Activated CD8-positive, alpha-beta memory T cell treated with anti-CD3 and anti-CD28 coated beads for 36 hours (primary cell): ENCODE data around the gene TLCD3A. TPM values are rescaled to one million over a fixed set of nuclear protein-coding genes. Genes with fewer than 3 reads are reported as not detected.
"Not testable (repeated sequence)": the region's sequence is repeated elsewhere in the genome, so short reads cannot be mapped to it uniquely, and the experiment has no call there.

Experiments
- CTCF ChIA-PET: fragments of 350-600 bp; sonication (Branson Sonifier 250); formaldehyde crosslinking; loops from one replicate; lab custom pipeline; 2021; ENCODE audit warnings: antibody characterized with exemption; lab: Charles Lee
- POLR2A ChIA-PET: fragments of 350-600 bp; sonication (Branson Sonifier 250); formaldehyde crosslinking; loops from one replicate; lab custom pipeline; 2021; ENCODE audit warnings: antibody characterized with exemption; lab: Charles Lee
- total RNA-seq, 2 experiments: library from RNA; stranded (reverse); gene quantifications; one replicate each; pipeline ENCODE4 v1.2.3, GENCODE V29; 2021

The TLCD3A gene
- total RNA-seq, 2 experiments from 2014 or later = 22.4 to 23.6 TPM

DNA sequence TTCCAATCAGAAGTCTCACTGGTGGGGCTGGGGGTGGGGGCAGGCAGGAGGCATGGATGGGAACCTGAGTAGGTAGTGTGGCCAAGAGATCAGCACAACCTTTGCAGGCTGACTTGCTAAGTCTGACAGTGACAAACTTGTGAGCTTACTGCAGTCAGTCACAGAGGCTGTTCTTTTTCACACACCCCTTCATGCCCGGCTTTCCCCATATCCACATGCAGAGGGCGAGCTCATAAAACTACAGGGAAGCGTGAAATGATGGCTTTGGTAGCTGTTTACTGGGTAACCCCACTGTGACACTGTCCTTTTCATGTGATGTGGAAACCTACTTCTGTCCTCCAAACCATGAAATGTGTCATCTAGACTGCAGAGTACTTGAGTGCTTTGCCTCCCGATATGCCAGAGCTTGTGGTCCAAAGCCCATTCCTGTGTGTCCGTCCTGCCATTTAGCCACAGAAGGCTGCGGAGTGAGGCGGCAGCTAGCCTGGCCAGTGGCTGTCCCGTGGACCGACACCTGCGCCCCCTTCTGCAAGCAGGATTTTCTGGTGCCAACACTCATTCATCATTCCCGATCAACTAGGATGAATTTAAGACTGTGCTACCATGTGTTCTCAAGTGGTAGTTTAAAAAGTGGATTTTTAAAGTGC is 9.9 kb downstream of the TLCD3A start:
- ChIA-PET CTCF (no interaction called here), POLR2A (interaction anchor here (0.6 kb wide), 1 partner anchor 56 kb away, joined by 3 read pairs; no protein-coding TSS in a partner anchor)

DNA sequence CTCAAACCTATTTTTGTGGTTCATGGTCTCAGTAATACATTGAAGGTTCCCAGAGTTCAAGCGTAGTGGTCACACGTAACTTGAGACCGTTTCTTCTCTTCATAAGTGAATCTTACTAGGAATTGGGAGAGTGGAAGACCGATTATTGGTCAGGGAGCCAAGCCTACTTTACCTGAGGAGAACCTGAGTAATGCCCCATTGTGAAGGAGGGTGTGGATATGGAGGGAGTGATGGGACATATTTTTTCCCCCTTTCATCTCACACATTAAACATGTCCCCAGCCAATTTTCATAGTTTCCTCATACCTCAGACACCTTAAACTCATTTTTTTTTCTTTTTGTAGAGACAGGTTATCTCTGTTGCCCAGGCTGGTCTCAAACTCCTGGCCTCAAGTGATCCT is 10.7 kb downstream of the TLCD3A start:
- POLR2A ChIA-PET = no interaction called here
- CTCF ChIA-PET = interaction anchor here (0.7 kb wide), 1 partner anchor 331 kb away, joined by 3 read pairs; no protein-coding TSS in a partner anchor

DNA sequence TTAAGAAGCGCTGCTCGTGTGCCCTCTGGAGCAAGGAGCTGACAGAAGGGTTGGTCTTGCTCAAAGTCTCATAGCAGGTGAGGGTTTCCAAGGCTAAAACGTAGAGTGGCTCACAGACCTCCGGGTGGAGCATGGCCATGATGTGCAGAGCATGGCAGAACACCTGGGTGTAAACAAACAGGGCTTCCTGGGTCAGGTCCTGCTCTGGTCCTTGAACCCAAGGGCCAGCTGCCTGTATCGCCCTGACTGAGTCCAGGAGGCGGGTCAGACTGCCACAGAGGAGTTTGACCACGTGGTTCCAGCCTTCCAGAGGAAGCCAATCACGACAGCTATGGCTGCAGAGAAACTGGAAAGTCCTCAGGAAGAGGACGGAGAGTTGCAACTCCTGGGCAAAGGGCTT is 12.5 kb downstream of the TLCD3A start:
- ChIA-PET POLR2A (interaction anchor here (0.6 kb wide), 1 partner anchor 45 kb away, joined by 3 read pairs; no protein-coding TSS in a partner anchor), CTCF (no interaction called here)

DNA sequence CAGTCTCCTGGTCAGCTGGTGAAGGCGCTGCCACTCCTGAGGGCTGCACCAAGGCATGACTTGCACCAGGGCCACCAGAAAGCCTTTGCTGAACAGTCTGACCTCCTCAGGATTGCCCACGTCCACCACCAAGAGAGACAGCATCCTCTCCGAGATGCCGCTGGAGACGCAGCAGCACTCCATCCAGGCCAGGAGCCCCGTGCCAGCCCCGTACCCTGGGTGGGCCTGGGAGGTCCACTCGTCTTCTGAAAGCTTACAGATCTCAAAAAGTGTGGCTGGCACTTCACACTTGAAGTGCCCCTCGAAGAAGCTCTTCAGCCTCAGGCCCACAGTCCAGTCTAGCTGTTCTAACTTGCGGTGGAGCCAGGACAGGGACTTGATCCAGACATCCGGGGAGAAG is 13.0 kb downstream of the TLCD3A start:
- ChIA-PET POLR2A (interaction anchor here (0.6 kb wide), 1 partner anchor 46 kb away, joined by 3 read pairs; no protein-coding TSS in a partner anchor), CTCF (no interaction called here)

DNA sequence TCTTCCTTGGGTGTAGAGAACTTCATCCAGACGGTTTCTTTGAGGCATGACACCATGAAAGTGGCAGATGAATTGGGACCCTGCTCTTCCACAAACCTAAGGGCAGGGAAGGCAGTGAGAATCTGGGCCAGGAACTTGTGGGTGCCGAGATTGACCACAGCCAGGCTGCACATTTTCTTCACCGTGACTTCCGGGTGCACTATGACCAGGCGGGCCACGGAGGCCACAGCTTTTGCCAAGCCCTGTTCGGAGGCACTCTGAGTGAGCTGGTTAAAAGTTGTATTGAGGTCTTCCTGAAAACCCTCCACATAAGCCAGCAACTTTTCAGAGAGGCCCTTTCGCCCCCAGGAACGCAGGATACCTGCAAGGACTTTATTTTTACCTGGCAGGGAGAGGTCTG is 13.8 kb downstream of the TLCD3A start:
- ChIA-PET CTCF (no interaction called here), POLR2A (no interaction called here)

DNA sequence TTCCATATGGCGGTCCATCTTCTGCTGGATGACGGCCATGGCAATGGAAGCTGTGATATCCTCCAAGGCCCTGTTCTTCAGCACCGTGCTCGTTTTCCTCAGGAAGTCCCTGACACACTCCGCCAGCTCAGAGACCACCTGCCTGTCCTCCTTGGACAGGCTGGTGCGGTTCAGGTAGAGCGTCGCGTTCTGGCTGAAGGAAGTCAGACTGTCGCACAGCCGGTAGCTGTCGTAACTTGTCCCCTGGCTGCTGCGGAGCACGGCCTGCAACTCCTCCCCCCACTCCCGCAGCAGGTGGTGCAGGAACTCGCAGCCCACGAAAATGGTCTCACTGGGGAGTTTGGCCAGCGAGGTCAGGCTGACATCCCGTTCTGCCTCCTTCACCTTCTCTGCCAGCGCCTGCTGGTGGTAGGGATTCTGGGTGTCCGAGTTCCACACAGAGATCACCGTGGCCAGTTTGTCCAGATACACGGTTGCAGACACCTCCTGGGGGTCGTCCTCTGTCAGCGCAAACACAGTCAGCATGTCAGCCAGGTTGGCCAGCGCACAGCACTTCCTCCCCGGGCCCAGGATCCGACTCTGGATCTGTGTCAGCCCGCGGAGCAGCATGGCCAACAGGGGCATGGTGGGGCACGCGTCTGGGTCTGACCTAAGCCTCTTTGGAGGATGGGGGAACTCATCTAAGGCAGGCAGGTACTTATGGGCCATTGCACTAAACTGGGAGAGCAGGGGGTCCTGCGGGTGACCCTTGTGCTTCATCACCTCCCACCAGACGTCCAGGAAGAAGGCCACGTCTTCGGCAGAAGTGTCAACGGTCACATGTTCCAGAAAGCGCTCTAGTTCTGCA is 14.6 kb downstream of the TLCD3A start:
- POLR2A ChIA-PET = no interaction called here
- CTCF ChIA-PET = no interaction called here

DNA sequence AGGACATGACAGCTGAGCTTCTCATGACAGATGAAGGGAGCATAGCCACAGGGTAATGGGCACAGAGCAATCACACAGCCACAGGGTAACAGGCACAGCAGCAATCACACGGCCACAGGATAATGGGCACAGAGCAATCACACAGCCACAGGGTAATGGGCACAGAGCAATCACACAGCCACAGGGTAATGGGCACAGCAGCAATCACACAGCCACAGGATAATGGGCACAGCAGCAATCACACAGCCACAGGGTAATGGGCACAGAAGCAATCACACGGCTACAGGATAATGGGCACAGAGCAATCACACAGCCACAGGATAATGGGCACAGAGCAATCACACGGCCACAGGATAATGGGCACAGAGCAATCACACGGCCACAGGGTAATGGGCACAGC is 16.2 kb downstream of the TLCD3A start:
- CTCF ChIA-PET, POLR2A ChIA-PET: not testable (repeated sequence)

DNA sequence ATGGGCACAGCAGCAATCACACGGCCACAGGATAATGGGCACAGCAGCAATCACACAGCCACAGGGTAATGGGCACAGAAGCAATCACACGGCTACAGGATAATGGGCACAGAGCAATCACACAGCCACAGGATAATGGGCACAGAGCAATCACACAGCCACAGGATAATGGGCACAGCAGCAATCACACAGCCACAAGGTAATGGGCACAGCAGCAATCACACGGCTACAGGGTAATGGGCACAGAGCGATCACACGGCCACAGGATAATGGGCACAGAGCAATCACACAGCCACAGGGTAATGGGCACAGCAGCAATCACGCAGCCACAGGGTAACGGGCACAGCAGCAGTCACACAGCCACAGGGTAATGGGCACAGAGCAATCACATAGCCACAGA is 17.0 kb downstream of the TLCD3A start:
- CTCF ChIA-PET, POLR2A ChIA-PET: not testable (repeated sequence)

DNA sequence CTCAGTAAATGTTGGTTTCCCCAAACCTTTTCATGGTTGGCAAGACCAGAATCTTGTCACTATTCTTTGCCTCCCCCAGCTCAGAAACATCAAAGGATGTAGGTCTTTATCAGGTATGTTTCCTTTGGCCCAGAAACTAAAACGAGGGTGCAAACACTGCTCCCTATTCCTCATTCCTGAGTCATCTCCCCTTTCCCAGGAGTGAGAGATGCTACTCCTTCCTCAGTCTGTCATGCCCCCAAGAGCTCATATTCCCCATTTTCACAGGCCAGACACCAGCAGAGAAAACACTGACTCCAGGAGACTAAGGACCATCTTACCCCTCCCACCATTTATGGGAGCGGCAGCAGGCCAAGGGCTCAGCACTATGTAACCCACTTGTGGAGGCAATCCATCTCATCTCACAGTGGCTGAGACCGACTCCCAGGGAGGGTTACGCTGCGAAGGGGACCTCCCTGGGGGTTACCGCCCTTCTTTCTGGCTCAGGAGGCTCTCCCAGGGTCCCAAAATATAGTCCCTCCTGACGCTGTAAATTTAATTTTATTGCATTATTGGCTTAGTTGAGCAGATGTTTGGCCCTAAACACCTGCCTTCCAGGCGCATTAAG is 18.1 kb downstream of the TLCD3A start:
- CTCF ChIA-PET = interaction anchor here (0.9 to 1.7 kb wide), 3 partner anchors 17 to 32 kb away, joined by 3 to 4 read pairs (median 3); partner anchors contain the start of genes GLOD4 and MRM3
- POLR2A ChIA-PET = interaction anchor here (0.7 to 0.9 kb wide), 2 partner anchors 17 to 32 kb away, joined by 3 read pairs; partner anchors contain the start of genes GLOD4 and MRM3

DNA sequence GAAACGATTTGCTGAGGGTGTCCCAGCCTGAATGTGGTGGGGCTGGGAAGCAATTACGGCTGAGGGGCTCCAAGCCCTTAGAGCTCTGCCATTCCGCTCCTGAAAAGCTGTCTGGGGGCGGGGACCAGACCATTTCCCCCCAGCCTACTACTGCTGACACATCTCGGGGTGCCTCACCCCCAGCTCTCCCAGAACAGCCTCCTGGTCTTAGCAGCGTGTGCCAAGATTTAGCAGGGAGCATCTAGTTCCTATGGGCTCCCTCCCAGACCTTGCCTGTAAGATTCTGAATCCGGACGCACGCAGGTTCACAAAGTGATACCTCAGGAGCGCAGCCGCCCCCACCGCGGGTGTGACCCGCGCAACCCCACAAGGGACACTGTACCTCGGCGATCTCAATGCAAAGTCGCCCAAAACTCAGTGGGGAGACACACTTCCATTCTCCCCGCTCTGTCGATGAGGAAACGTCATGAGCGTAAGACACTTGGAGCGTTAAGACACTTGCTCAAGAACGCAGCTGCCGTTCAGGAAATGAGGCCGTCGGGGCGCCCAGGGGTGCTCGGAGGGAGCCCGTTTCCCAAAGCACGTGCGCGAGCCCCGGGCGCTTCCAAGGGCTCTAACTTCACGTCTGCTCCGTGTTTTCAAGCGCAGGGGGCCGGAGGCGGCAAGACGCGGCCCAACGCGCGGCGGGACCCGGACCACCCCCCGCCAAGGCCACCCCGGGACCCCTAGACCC is 19.0 kb downstream of the TLCD3A start:
- POLR2A ChIA-PET = interaction anchor here (0.5 to 2.1 kb wide), 4 partner anchors 18 to 36 kb away, joined by 3 to 11 read pairs (median 4); partner anchors contain the start of genes GLOD4, MRM3 and VPS53
- CTCF ChIA-PET = interaction anchor here (0.9 to 1.7 kb wide), 3 partner anchors 18 to 31 kb away, joined by 3 to 4 read pairs (median 3); partner anchors contain the start of genes GLOD4 and MRM3

DNA sequence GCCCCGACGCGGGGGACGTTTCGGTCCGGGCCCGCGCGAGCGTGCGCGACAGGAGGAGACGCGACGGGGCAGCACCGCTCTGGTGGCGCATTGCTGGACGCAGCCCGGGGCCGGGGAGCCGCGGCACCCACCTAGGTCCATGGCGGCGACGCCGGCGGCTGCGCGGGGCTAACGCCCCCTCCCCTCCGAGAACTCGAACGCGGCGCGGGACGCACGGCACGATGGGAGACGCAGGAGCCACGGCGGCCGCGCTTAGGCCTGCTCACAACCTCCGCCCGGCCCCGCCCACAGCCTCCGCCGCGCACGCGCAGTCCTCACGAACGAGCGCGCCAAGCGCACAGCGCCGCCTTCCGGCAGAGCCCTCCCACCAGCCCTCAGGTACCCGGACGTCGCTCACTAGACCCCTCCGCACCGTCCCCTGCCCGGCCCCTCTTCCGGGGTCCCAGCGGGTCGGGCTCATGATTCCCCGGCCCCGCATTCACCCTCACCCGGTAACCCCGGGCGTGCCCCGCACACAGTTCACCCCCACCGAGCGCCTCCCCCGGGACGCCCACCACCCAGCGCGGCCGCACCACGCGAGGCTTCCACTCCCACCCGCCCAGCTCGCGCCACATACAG is 19.7 kb downstream of the TLCD3A start, which contains the start of gene GEMIN4:
GEMIN4 (minus strand) TSS at position 263 of the 618 bp plus-strand sequence; CDS start at position 141, 122 bp downstream.
- CTCF ChIA-PET = interaction anchor here (0.6 to 0.9 kb wide), 4 partner anchors 12 to 568 kb away, joined by 4 to 5 read pairs (median 4); no protein-coding TSS in a partner anchor

DNA sequence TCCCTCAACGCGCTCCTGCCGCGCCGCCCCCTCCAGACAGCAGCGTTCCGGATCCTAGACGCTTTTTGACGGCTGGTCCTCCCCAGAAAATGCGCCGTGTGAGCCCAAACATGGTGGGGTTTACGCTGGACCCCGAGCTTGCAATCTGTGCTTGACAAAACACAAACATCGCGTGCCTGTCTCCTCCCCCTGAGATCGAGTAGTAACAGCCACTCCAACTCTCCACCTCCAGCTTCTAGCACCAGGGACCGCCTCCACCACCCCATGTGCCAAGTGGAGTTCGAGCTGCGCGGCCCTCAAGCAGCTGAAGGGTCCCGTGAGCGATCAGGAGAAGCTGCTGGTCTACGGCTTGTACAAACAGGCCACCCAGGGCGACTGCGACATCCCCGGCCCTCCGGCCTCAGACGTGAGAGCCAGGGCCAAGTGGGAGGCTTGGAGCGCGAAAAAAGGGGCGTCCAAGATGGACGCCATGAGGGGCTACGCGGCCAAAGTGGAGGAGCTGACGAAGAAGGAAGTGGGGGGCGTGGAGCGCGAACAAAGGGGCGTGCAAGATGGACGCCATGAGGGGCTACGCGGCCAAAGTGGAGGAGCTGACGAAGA is 20.3 kb downstream of the TLCD3A start:
- ChIA-PET POLR2A (interaction anchor here (0.6 to 2.1 kb wide), 4 partner anchors 9 to 248 kb away, joined by 3 to 11 read pairs (median 4); partner anchors contain the start of gene VPS53), CTCF (interaction anchor here (0.6 to 0.9 kb wide), 5 partner anchors 11 to 567 kb away, joined by 4 to 5 read pairs (median 4); no protein-coding TSS in a partner anchor)

More for the DNA sequence above, 19.7 kb downstream of the TLCD3A start, which contains the start of gene GEMIN4:
- POLR2A ChIA-PET = interaction anchor here (0.6 to 2.1 kb wide), 5 partner anchors 10 to 248 kb away, joined by 3 to 11 read pairs (median 4); partner anchors contain the start of genes GLOD4, MRM3 and VPS53

DNA sequence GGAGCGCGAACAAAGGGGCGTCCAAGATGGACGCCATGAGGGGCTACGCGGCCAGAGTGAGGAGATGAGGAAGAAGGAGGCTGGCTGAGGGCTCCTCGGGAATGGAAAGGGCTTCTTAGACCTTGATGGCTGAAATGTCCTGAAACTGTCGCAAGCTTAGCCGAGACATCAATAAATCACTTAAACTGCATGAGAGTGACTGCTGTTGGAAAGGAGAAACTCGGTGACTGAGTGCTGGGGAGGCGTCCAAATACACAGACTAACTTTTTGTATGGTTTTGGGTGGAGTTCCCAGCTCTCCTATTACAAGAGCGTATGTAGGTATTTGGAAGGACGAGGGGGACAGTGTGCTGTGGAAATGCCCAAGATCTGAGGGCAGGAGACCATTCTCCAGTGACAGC is 21.0 kb downstream of the TLCD3A start:
- POLR2A ChIA-PET = interaction anchor here (0.6 to 1.1 kb wide), 2 partner anchors 35 to 53 kb away, joined by 4 read pairs; no protein-coding TSS in a partner anchor
- CTCF ChIA-PET = interaction anchor here (0.9 kb wide), 1 partner anchor 26 kb away, joined by 4 read pairs; no protein-coding TSS in a partner anchor

DNA sequence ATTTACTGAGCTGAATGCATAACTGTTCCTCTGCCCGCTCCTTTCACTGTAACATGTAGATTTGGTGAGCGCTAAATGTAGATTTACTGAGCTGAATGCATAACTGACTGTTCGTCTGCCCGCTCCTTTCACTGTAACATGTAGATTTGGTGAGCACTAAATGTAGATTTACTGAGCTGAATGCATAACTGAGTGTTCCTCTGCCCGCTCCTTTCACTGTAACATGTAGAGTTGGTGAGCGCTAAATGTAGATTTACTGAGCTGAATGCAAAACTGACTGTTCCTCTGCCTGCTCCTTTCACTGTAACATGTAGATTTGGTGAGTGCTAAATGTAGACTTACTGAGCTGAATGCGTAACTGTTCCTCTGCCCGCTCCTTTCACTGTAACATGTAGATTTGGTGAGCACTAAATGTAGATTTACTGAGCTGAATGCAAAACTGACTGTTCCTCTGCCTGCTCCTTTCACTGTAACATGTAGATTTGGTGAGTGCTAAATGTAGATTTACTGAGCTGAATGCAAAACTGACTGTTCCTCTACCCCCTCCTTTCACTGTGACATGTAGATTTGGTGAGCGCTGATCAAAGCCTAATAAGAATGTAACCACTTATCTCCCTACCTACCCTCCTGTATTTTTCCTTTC is 23.0 kb downstream of the TLCD3A start:
- CTCF ChIA-PET = interaction anchor here (1.7 kb wide), 1 partner anchor 26 kb away, joined by 4 read pairs; no protein-coding TSS in a partner anchor
- POLR2A ChIA-PET = not testable (repeated sequence)

DNA sequence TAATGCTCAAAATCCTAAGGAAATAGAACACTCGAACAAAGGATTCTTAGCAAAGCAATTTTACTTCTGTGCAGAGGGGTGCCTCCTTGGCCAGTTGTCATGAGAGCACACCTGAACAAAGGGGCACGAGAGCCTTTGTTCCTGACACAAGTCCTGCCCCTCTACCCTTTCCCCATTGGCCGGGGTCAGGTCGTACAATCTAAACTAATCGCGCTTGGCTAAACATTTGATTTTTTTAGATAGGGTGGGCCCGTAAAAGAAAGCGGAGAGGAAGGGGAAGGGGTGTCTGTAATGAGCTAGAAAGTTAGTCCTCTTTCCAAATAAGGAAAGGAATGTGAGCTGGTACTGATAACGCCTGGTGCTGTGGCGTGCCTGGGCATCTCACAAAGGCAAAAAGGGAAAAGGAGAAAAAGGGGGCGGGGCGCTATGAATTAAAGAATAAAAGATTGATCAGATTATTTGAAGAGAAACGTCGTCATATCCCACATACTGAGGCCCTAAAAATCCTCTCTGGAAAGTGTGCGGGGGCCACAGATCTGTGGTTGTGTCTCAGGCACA is 23.7 kb downstream of the TLCD3A start:
- CTCF ChIA-PET, POLR2A ChIA-PET: not testable (repeated sequence)

DNA sequence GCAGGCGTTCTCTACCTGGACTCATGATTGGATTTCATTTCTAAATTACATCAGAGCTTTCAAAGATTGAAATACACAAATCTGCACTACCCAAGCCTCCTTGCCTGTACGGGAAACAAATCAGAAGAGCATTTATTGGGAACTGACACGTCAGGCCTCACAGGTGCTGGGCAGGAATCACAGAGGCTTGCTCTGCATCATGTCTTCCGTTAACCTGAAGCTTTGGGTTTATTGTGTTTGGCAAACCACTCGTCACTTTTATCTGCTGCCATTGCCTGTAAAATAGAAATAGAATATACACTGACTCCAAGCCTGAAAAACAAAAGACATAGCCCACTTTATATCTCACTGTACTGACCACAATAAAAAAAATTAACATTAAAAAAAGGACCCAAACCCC is 27.6 kb downstream of the TLCD3A start:
- ChIA-PET POLR2A (no interaction called here), CTCF (interaction anchor here (0.6 kb wide), 1 partner anchor 298 kb away, joined by 5 read pairs; no protein-coding TSS in a partner anchor)
